CD4-positive, alpha-beta T cell treated with Interferon alpha-2 for 1 hour (primary cell): ENCODE results near the gene TBC1D30.

ENCODE experiments used
- DNase-seq, 2 donors: peaks; one replicate each; pipeline ENCODE4 v3.0.0-alpha.2; 2020 to 2022

TBC1D30 gene

DNA sequence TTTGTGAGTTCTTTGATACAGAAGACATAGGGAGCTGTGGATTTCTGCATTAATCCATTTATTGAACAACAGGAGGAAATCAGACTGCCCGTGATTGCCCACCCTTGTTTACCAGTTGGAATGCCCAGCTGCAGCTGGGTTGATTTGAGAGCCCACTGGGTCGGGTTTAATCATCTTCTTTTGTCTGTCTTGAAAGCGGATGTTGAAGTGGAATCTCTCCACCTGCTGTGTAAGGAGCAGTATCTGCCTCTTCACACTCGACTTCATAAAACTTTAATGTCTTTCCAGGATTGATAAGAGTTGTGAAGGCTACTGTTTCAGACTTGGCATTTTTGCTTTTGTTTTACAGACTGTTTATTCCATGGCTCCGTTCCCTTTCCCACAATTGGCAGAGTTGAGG lies 39.9 kb downstream of the TBC1D30 start:
- DNase-seq, result no peak

DNA sequence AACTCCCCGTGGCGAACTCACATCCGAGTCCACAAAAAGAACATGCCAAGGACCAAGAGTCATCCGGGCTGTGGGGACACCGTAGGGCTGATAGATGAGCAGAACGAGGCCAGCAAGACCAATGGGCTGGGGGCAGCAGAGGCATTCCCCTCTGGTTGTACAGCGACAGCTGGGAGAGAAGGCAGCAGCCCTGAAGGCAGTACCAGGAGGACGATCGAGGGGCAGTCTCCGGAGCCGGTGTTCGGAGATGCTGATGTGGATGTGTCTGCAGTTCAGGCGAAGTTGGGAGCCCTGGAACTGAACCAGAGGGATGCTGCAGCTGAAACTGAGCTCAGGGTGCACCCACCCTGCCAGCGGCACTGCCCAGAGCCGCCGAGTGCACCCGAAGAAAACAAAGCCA lies 50.7 kb downstream of the TBC1D30 start:
- DNase-seq, result no peak

DNA sequence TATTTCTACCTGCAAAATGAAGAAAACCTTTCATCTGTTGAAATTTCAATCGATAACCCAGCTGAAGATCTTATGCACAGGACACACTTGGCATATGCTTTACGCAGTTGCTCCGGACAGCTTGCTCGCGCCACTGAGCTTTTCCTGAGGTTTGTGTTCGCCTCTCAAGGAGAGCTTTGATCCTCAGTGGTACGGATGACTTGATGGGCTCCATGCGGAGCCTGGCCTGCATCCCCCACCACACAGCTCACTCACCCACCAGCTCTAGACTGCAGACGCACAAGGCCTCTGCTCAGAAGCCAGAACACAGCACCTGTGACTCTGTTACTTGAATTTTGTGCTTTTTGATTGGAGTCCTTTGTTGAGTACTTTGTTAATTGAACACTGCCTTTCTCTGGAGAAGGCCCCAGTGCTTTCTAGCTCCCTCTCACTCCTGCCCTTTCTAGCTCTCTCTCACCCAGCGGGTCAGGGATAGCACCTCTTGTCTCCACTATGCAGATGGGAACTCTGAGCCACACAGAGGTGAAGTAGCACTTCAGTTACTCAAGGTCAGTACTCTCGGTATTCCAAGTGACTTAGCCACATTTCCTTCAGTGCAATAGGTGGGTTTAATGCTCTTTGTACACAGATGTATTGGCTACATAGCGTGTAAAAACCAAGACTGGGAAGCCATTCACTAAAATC lies 52.1 kb downstream of the TBC1D30 start:
- DNase-seq, result no peak

DNA sequence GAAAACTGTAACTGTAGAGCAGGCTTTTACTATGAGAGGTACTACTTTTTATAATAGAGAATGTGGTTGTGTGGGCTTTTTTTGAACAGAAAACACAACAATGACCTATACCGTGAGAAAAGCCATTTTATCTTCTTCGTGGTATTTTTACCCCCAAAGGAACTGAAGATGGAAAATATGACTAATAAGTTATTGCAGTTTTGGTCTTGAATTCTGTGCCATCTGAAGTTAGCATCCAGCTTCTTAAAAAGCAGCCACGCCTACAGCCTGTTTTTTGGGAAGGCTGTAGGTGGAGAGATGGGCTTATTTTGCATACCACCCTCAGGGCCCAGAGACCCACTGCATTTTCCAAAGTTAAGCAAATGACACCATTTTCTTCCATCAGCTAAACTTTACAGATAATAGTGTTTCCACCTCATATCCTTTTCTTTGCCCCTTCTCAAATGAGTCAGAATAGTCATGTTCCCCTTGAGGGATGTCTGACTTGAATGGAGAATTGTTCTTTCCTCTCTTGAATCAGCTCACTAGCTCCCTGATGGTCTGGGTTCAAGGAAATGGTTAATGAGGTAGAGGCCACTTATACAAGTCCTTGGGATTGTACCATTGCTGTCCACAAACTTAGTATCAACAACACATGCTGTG lies 53.0 kb downstream of the TBC1D30 start:
- no peak for DNase-seq

DNA sequence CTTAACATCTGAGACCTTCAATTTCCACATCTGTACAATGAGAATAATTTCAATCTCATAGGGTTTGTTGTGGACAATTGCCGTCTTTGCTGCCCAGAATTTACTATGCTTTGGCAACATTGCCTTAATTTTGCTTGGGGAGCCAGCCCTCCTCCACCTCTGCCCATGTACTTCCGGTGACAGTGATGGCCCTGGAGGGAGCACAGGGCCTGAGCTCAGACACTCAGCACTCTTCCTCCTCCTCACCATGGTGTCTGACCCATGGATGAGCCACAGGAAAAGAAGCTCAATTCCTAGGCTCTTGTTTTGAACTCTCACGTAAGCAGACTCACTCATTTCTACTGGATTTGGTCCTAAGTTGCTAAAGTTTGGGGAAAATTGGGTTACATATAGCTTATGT lies 58.2 kb downstream of the TBC1D30 start:
- DNase-seq, result no peak

DNA sequence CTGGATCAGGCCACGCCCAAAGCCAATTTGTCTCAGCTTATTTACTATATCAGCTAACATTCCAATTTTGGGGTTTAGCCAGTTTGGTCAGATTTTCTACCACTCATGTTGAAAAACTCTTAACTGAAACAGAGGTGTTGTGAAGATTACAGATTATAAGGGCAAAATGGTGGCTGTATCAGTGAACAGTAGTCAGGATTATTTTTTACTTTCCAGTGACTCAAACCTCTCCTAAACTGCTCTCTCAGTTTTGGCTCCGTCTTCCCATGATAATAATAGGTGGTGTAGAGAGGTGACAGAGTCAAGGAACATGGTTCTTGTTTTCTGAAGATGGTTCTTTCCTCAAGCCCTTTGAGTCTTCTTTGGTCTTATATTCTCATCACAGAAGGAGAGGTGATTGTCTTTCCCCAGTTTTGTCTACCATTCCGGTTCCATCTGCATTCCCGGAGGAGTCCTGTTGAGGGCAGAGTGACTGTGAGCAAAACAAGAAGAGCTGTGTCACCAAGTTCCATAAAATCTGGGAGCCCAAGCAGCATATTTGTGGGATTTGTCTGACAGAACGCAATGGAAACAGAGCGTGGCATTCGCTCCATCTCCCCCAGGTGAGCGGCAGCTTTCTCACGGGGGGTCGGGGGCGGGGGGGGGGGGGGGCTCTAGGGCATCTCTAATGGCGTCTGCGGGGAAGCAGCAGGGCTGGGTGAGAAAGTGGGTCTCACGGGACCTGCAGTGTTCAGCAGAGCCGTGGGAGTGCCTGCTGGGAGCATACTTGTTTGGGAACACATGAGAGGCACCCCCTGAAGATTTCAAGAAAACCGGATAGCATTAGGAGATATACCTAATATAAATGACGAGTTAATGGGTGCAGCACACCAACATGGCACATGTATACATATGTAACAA lies 59.1 kb downstream of the TBC1D30 start:
- no peak for DNase-seq

DNA sequence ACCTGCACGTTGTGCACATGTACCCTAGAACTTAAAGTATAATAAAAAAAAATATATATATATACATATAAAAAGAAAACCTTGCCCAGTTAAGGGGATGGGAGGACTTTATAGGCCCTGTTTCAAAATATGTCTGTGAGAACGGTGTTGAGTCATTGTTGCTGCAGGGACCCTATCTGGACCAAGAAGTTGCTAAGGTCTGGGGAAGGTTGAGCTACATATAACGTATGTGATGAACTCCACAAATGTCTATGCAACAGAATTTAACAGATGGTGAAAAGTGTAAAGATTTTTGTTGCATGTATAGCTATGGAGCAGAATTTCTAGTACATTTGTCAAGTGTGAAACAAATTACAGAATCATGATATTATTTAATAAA lies 59.7 kb downstream of the TBC1D30 start:
- no peak for DNase-seq

DNA sequence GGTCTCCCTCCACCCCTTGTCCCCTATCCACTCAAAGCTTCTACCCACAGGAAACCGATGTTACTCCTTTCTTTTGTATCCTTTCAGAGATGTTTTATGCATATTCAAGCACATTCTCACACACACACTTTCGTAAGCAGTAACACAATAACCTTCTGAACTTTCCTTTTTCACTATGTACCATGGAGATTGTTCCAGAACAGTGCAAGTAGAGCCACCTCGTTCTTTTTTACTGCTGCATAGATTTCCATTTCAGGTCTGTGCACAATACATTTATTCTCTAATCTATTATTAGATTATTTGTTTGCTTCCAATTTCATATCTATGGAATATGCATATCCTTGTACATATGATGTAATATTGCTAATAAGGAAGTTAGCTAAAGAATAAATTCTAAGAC lies 60.3 kb downstream of the TBC1D30 start:
- no peak for DNase-seq

DNA sequence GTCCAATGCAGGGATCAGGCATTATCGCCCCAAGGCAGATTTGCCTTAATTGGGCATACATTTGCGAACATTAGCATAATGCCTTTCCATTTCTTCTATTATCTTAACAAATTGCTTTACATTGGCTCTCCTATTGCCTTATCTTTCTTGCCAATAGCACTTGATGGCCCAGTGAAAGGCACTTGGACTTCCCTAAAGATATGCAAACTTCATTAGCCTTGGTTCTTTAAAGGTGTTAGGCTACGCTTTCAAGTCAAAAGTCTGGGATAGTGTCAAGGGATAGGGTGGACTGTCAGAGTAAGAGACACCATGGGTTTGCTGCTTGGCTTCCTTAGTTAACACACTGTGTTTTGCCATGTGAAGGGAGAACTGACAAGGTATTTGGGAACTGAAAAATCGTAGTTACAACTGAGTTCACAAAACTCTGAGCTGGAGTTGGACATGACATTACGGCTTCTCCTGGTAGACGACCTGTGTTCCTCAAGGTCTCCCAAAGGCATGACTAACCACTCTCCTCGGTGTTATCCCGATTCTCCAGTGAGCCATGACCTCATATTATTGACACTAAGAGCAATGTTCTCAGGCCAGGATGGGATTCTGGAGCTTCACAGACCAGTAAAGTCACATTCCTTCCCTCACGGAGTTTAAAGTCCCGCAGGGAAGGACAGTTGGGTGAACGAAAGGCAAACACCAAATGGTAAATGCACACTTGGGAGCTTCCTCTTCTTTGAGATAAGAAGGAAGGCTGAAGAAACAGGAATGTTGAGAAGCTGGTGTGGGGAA lies 65.2 kb downstream of the TBC1D30 start:
- DNase-seq, result no peak

DNA sequence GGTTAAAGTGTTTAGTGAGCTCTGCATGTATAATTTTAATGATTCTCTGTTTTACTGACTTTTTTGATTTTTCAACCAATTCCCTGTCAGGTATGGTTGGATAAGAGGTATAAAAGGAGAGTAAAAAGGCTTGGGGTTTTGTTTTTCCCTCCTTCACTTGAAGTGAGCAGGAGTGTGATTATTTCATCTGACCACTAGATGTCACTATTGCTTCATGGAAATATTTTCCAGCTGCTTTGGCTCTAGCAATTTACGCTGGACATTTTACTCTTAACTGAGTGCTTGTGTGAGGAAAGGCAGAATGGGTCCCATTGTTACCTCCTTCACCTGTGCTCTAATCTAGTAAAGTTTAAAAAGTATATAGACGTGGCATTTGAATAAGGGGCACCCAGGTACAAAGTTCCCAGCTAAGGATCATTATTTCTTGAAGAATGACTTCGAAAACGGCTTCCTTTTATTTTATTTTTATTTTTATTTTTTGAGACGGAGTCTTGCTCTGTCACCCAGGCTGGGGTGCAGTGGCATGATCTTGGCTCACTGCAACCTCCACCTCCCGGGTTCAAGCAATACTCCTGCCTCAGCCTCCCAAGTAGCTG lies 66.5 kb downstream of the TBC1D30 start:
- DNase-seq, result peak in 1 of 2 donors; percentile 61

DNA sequence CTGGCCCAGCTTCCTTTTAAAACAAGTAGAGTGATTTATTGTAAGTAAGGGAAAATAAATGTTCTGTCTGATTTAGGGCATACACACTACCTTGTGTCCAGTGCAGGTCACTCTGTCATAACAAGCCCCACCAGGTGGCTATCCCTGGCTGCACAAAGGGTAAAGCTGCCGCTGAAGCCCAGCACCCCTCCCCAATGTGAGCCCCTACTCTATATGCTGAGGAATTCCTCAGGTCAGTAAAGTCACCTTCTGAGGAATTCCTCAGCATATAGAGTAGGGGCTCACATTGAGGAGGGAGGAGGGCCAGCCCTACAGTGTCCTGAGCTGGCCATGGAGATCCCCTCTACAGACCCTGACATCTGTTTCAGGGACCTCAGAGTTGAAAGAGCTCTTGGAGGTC lies 67.2 kb downstream of the TBC1D30 start:
- DNase-seq, result no peak

DNA sequence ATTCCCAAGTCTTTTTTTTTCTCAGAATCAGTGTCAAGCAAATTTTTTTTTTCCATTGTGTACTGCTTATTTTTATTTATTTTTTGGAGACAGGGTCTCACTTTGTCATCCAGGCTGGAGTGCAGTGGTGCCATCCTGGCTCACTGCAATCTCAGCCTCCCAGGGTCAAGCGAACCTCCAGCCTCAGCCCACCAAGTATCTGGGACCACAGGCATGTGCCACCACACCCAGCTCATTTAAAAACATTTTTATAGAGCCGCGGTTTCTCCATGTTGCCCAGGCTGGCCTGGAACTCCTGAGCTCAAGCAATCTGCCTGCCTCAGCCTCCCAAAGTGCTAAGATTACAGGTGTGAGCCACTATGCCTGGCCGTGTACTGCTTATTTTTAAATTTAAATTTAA lies 68.1 kb downstream of the TBC1D30 start:
- no peak for DNase-seq

DNA sequence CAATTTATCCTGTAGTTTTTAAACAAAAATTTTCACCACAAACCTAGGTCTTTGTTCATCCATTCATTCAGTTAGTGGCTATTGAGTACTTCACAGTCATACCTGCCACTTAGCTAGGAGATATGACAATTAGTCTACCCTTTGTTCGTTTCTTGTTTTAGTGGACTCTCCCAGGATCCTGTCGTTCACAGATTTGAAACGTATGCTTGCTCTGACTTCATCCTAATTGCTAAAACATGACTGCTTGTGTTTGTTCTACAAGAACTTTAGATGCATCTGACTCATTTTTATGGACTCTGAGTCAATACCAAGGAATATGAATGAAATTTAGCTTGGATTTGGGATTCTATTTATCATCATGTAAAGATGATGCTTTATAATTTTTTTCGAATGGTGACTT lies 69.5 kb downstream of the TBC1D30 start:
- no peak for DNase-seq

DNA sequence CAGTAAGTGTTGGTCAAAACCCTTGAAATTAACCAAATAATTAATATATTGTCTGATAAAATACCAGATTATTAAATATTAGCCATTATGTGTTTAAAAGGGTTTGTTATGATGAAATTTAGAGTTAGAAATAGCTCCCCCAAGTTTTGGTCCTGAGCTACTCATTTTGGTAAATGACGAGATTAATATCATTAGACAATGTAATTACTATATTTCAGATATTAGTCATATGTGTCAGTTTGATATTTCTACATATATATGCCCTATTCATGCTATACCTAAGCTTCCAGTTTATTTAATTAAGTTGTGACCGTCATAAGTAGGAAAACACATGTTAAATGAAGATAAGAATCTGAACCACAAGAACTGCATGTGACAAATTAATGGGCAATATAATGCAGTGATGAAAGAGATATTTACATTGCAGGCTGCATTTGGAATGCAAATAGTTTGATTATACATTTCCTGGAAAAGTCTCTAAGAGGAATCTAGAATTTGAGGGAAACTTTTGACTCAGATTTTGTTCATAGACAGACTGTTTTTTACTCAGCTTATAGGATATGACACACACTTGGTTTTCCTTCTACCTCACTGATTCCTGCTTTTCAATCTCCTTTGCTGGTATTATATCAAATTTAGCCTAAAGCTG lies 70.5 kb downstream of the TBC1D30 start:
- DNase-seq, result no peak

DNA sequence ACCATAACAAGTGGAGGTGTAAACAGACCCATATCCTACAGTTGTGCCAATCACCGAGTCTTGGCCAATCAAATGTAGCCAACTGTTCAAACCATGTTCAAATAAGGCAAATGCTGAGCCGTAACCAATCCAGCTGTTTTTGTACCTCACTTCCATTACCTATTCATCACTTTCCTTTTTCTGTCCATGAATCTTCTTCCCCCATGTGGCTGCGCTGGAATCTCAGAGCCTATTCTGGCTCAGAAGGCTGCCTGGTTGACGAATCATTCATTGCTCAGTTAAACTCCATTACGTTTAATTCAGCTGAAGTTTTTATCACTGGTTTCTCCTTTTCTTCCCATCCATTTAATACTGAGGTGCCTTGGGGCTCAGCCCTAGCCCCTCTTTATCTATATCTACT lies 71.1 kb downstream of the TBC1D30 start:
- no peak for DNase-seq

DNA sequence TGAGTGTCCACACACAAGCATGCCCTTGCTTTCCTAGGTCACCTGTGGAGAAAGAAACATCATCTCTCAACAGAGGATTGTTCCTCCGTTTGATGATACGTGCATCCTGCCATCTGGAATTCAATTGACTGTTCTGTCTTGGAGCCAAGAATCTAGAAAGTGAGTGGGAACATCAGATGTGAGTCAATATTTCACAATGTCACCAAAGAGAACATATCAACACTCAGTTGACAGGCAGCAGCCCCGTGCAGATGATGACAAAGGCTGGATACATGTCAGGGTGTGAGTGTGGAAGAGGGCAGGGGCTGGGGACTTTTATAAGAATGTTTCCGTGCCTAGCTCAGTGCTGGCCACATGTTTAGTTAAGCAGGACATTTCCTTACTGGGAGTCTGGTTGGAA lies 76.1 kb downstream of the TBC1D30 start:
- no peak for DNase-seq

DNA sequence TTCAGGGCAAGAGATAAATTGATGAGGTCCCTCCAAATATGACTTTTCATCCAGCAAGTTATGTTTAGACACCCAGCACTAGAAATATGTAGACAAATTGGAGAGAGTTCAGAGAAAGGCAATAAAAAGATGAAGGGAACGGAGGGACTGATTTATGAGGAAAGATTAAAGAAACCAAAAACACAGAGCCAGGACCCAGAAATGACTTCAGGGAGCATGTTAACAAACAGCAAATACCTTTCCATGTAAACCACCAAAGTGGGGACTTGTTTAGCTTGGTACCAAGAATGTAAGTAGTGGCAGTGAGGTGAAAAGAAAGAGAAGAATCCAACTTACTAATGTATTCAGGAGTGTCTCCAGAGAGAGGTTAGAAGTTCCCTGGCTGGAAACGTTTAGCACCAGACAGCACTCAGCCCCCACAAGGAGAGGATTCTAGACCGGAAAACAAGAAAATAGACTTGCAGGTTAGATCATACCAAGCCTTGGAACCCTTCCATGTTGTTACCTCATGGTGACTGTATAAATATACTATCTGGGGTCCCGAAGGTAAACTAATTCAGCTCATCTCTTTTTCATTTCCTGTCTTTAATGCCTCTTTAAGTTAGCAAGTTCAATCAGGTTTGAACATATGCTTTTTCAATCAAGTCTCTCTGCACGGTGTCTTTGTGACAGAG lies 79.2 kb downstream of the TBC1D30 start:
- no peak for DNase-seq

DNA sequence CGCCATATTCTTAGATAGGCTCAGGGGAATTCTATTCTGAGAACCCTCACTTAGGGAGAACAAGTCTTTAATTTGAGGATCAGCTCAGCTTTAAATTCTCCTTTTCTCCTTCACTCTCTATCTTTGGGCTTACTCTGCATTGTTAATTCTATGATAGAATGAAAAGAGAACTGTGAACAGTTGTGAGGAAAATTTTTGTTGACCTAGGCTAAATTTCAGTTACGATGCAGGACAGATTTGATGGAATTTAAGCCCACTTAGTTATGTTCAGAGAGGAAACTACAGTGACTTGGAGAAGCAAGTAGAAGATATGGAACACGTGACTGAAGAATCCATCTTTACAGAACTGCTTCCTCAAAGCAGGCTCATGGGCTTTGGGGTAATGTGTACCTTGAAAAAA lies 82.7 kb downstream of the TBC1D30 start:
- DNase-seq, result no peak

DNA sequence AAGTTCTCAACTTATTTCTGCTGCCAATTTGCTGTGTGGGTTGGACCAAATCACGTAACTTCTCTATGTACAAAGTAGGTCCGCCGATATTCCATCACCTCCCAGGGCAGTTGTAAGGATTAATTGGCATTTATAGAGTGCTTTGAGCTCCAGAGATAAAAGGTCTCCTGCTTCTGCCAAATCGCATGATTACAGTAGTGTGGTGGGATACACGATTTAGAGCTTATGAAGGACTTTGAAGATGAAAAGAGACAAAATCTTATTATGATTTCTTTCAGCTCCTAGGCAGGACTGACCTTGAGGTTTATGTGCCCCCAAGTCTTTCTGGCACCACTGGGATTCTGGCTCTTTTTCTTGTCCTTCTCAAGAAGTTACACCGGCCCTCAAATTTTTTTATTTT lies 84.7 kb downstream of the TBC1D30 start:
- no peak for DNase-seq

DNA sequence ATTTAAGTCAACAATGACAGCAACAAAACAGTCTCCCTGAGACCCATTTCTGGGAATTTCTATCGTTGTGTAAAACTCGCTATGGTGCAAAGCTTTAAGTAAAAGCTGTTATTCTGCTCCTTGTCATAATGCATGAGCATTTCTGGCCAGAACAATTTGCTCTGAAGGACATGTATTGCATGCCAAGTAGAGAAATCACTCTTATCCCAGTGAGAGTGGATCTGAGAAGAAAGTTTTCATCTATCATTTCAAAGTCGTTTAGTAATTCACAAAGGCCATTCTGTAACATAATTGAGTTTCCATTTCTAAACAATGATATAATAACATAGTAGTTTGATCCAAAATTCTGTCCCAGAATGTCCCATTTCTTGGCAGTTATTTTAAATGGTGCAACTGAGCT lies 86.6 kb downstream of the TBC1D30 start:
- DNase-seq, result no peak

DNA sequence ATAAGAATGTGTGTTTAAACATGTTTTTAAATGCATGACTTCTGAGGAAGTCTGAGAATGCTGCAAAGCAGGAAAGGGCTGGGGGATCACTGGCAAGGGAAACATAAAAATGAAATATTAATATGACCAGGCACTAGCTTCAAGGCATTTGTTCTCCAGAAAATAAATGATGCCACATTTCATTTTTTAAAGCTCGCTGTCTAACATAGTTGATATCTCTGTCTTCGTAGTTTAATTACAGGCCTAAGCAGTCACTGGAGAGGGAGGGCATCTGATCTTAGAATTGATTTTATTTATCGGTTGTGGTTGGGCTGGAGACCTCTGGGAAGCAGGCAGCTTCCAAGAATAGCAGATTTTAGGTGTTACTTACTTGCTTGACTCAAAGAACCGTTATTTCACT lies 87.5 kb downstream of the TBC1D30 start:
- no peak for DNase-seq
